Adrenal gland (tissue), 12 donors: ENCODE measurements around the gene ATAD1. TPM values are rescaled to one million over a fixed set of nuclear protein-coding genes. Genes with fewer than 3 reads are reported as not detected.
"Not testable (repeated sequence)": the region's sequence is repeated elsewhere in the genome, so short reads cannot be mapped to it uniquely, and the experiment has no call there.

Experiments used
- DNase-seq, 7 donors: peaks; one replicate each; pipeline ENCODE4 v3.0.0-alpha.2; 2019 to 2020
- H3K27ac ChIP-seq, 5 donors: fragments of 200-600 bp; sonication (generic) in 4 of 5; 1 replicate in 3 of 5; 2 replicates in 2 of 5; pipeline versions ENCODE4 v1.5.1 to v1.8.0; 2016 to 2020; ENCODE audit warnings: mild to moderate bottlenecking in 1 of 5
- H3K27me3 ChIP-seq: fragments of 200-600 bp; 2 replicates; pipeline ENCODE4 v1.8.0; 2021
- H3K36me3 ChIP-seq, 2 donors: fragments of 200-600 bp; replicated peaks in 1 of 2; 1 replicate in 1 of 2; 2 replicates in 1 of 2; pipeline versions ENCODE4 v1.5.1 to v1.8.0; 2018 to 2022
- H3K4me1 ChIP-seq, 2 donors: fragments of 200-600 bp; replicated peaks in 1 of 2; 1 replicate in 1 of 2; 2 replicates in 1 of 2; pipeline versions ENCODE4 v1.5.1 to v1.8.0; 2018 to 2021
- H3K4me3 ChIP-seq, 4 donors: fragments of 200-600 bp; sonication (generic) in 3 of 4; one replicate each; pipeline ENCODE4 v1.5.1; 2016 to 2018
- H3K9me3 ChIP-seq, 3 donors: fragments of 200-600 bp; sonication (generic) in 1 of 3; replicated peaks in 1 of 3; 1 replicate in 2 of 3; 2 replicates in 1 of 3; pipeline versions ENCODE4 v1.5.1 to v1.8.0; 2016 to 2021
- CTCF ChIP-seq, 6 experiments: fragments of 450-650 bp in 4 of 6; fragments of 200-600 bp in 2 of 6; sonication (generic) in 1 of 6; IDR thresholded peaks; 1 replicate in 5 of 6; 2 replicates in 1 of 6; pipeline versions ENCODE4 v1.5.1 to v1.8.0; 2016 to 2021; ENCODE audit warnings: antibody characterized with exemption in 6 of 6, mild to moderate bottlenecking in 2 of 6, moderate library complexity in 1 of 6
- POLR2A ChIP-seq, 2 donors: fragments of 450-650 bp; IDR thresholded peaks; one replicate each; pipeline ENCODE4 v1.6.1; 2017; ENCODE audit warnings: antibody characterized with exemption in 2 of 2, mild to moderate bottlenecking in 2 of 2, moderate library complexity in 1 of 2
- WGBS, 4 donors: extraction: QIAGEN DNeasy Blood & Tissue Kit in 2 of 4; methylation state at CpG; one replicate each; pipeline versions ENCODE4 v1.1.5 to v1.1.7; 2013 to 2017; 5-methylcytosine and 5-hydroxymethylcytosine counted together
- intact Hi-C, 2 donors: fragments of 100-400 bp; cut with DNase I; formaldehyde crosslinking; loops; one replicate each; pipeline versions ENCODE4 v1.14.1 to v1.15.0; 2022 to 2023
- polyA plus RNA-seq, 3 donors: library from polyadenylated mRNA; stranded (reverse); fragments of 200-250 nt in 2 of 3; fragments of 350-450 nt in 1 of 3; fragmentation: Illumina TruSeq in 1 of 3; extraction: RNeasy Lipid Tissue Mini Kit (QIAGEN cat#74804) in 1 of 3; gene quantifications; one replicate each; pipeline ENCODE4 v1.2.3, GENCODE V29; 2013 to 2014
- total RNA-seq, 9 donors: library from RNA; depleted of rRNA in 4 of 9; stranded (reverse); fragments of >200 nt in 4 of 9; fragments of 120-200 nt in 1 of 9; fragmentation: NEBNext Ultra II Directional in 1 of 9; extraction: Animal tissue kit (Norgen Biotek cat#: 25700) in 1 of 9; gene quantifications; one replicate each; pipeline versions ENCODE4 v1.1.0 to v1.2.4, GENCODE V29; 2013 to 2023
- donor health status: healthy with polysubstance abuse.
- donor health status: Bipolar disorder and iron deficiency.
- donor health status: DM: yes; HTN: yes; CAD: no.
- donor health status: DM: no; HTN: no; CAD: no.
- donor health status: DM: no; HTN: no; CAD: no.
- donor health status: DM: yes; HTN: yes; CAD: no.

The ATAD1 gene
- total and polyA plus RNA-seq, 12 donors: 8.5 to 119 (median 50.4) TPM

GRCh38 chr10:87860156-87860795, 42.2 kb upstream of the ATAD1 start:
- peak in 1 of 7 donors; percentile 42 for DNase-seq
- WGBS, 4 donors: 52 to 61% (median 54%) methylated on average over 3 of the region's 3 CpGs
- Histone ChIP-seq H3K36me3 (no peaks in the 10 kb centered on the region), H3K27ac (peak overlapping the region in 1 of 5 donors; percentile 97), H3K4me3 (no peak overlapping the region), H3K9me3 (no peaks in the 10 kb centered on the region), H3K27me3 (no peaks in the 10 kb centered on the region), H3K4me1 (peaks cover 0 to 15% of the 10 kb centered on the region in 2 donors)
- intact Hi-C loops: loop anchor here (5.0 to 10.0 kb wide), 3 partner anchors 255 to 527 kb away; no protein-coding TSS in a partner anchor
- TF ChIP-seq CTCF (IDR thresholded peaks at IDR 0.05) (peak in 5 of 6 experiments; percentile 36 to 58 (median 42)), POLR2A (IDR thresholded peaks at IDR 0.05) (no peak)

GRCh38 chr10:87855665-87856064, 37.6 kb upstream of the ATAD1 start:
- H3K4me3 ChIP-seq, H3K9me3 ChIP-seq, H3K27me3 ChIP-seq, H3K27ac ChIP-seq, H3K4me1 ChIP-seq, H3K36me3 ChIP-seq, DNase-seq, intact Hi-C loops: not testable (repeated sequence)
- 76 to 90% (median 81%) methylated on average over 4 of the region's 4 CpGs for WGBS, 4 donors

- intact Hi-C loops, H3K9me3 ChIP-seq, H3K36me3 ChIP-seq, H3K4me3 ChIP-seq, H3K4me1 ChIP-seq, H3K27me3 ChIP-seq, DNase-seq, H3K27ac ChIP-seq: not testable (repeated sequence)
- 83 to 89% (median 88%) methylated on average over 5 of the region's 5 CpGs for whole genome bisulfite sequencing, 4 donors
Measured at GRCh38 chr10:87855247-87855646, 37.2 kb upstream of the ATAD1 start.

GRCh38 chr10:87852089-87852488, 34.1 kb upstream of the ATAD1 start:
- TF ChIP-seq POLR2A (IDR thresholded peaks at IDR 0.05) (no peak), CTCF (IDR thresholded peaks at IDR 0.05) (no peak)
- no peak overlapping the region for H3K27ac ChIP-seq
- no peaks in the 10 kb centered on the region for H3K9me3 ChIP-seq
- WGBS, 4 donors: 81 to 100% (median 86%) methylated on average over 1 of the region's 1 CpG
- no peaks in the 10 kb centered on the region for H3K4me1 ChIP-seq
- DNase-seq: no peak
- intact Hi-C loops: loop anchor here in 1 of 2 donors (5.0 kb wide), 2 partner anchors 260 to 700 kb away; no protein-coding TSS in a partner anchor
- no peak overlapping the region for H3K4me3 ChIP-seq
- no peaks in the 10 kb centered on the region for H3K27me3 ChIP-seq
- no peaks in the 10 kb centered on the region for H3K36me3 ChIP-seq

- H3K27me3 ChIP-seq: no peaks in the 10 kb centered on the region
- H3K4me1 ChIP-seq: no peaks in the 10 kb centered on the region
- no peak overlapping the region for H3K27ac ChIP-seq
- 19 to 21% (median 20%) methylated on average over 5 of the region's 5 CpGs for WGBS, 4 donors
- H3K9me3 ChIP-seq: no peaks in the 10 kb centered on the region
- TF ChIP-seq CTCF (IDR thresholded peaks at IDR 0.05): peak; percentile 44 to 76 (median 70)
- no peak for TF ChIP-seq POLR2A (IDR thresholded peaks at IDR 0.05)
- peak; percentile 55 to 87 (median 76) for DNase-seq
- no peak overlapping the region for H3K4me3 ChIP-seq
- intact Hi-C loops: loop anchor here in 1 of 2 donors (5.0 kb wide), 2 partner anchors 262 to 702 kb away; no protein-coding TSS in a partner anchor
- no peaks in the 10 kb centered on the region for H3K36me3 ChIP-seq
Measured at GRCh38 chr10:87850742-87851205, 32.7 kb upstream of the ATAD1 start.
